ENCODE results near the gene CCDC57.
"Not testable (repeated sequence)": the region's sequence is repeated elsewhere in the genome, so short reads cannot be mapped to it uniquely, and the experiment has no call there.

DNA sequence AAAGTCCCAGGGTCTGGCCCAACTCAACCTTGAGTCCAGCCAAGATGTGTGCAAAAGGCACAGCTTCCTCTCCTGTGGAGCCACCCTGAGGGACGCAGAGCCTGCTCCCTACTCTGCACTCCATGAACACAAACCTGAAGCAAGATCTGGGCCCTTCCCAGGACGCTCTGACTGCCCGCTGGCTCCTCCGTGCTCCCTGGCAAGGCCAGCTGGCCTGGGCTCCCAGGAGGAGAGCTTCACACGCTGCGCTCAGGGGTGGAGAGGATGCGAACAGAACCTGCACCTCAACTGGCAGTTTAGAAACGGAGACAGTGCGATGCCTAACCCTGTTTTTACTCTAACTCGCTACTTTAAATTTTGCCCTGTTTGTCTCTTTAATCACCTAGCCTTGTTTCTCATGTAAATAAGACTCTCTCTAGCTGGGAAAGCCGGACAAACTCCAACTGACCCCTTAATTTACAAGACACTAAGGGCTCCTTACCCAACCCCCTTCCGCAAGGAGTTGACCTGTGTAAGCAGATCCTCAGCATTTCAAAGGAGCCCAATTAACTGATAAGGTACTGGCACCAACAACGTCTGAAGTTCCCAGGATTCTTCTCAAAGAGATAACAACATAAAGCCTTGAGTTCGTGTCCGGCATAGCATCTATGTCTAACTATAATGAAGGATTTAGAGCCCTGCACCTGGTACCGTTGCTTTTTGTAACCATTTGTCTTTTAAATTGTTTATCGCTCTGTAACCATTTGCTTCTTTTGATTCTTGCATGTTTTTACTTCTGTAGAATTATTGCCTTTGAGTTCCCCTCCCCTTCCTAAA lies 38.4 kb downstream of the CCDC57 start:
- TF ChIP-seq, protein P1, sequence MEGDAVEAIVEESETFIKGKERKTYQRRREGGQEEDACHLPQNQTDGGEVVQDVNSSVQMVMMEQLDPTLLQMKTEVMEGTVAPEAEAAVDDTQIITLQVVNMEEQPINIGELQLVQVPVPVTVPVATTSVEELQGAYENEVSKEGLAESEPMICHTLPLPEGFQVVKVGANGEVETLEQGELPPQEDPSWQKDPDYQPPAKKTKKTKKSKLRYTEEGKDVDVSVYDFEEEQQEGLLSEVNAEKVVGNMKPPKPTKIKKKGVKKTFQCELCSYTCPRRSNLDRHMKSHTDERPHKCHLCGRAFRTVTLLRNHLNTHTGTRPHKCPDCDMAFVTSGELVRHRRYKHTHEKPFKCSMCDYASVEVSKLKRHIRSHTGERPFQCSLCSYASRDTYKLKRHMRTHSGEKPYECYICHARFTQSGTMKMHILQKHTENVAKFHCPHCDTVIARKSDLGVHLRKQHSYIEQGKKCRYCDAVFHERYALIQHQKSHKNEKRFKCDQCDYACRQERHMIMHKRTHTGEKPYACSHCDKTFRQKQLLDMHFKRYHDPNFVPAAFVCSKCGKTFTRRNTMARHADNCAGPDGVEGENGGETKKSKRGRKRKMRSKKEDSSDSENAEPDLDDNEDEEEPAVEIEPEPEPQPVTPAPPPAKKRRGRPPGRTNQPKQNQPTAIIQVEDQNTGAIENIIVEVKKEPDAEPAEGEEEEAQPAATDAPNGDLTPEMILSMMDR (IDR thresholded peaks at IDR 0.05; ENCODE audit: poor library complexity) = not testable (repeated sequence)
- TF ChIP-seq EZH2 (IDR thresholded peaks at IDR 0.05; ENCODE audit: borderline replicate concordance) = not testable (repeated sequence)

All from hepatocyte (in vitro differentiated cells).